H9 (cell line): ENCODE results near the gene CCDC51. TPM values are rescaled to one million over a fixed set of nuclear protein-coding genes. Genes with fewer than 3 reads are reported as not detected.

Experiments
- DNase-seq: peaks from one replicate; pipeline ENCODE4 v3.0.0-alpha.2; 2017
- H2AFZ ChIP-seq: one replicate; pipeline ENCODE4 v1.6.1; 2013; ENCODE audit warnings: mild to moderate bottlenecking, low read length, control low read depth, moderate library complexity
- H2AK5ac ChIP-seq: 2 replicates; pipeline ENCODE4 v1.6.1; 2013; ENCODE audit warnings: low read length, control low read depth, mixed read lengths; ENCODE audit not compliant: insufficient read length
- H2BK120ac ChIP-seq: one replicate; pipeline ENCODE4 v1.6.1; 2013; ENCODE audit warnings: low read depth, mild to moderate bottlenecking, low read length, control low read depth, inconsistent platforms; ENCODE audit not compliant: poor library complexity, severe bottlenecking
- H2BK12ac ChIP-seq: 2 replicates; pipeline ENCODE4 v1.6.1; 2013; ENCODE audit warnings: low read length, control low read depth, mixed read lengths, low read depth; ENCODE audit not compliant: insufficient read length
- H2BK15ac ChIP-seq: 2 replicates; pipeline ENCODE4 v1.6.1; 2013; ENCODE audit warnings: low read depth, low read length, control low read depth
- H2BK20ac ChIP-seq: one replicate; pipeline ENCODE4 v1.6.1; 2013; ENCODE audit warnings: low read depth, mild to moderate bottlenecking, low read length, control low read depth, inconsistent platforms; ENCODE audit not compliant: poor library complexity, severe bottlenecking
- H2BK5ac ChIP-seq: 2 replicates; pipeline ENCODE4 v1.6.1; 2013; ENCODE audit warnings: low read length, control low read depth, mixed read lengths; ENCODE audit not compliant: insufficient read length
- H3K14ac ChIP-seq: 2 replicates; pipeline ENCODE4 v1.6.1; 2013; ENCODE audit warnings: low read length, control low read depth; ENCODE audit not compliant: insufficient read depth
- H3K18ac ChIP-seq: 2 replicates; pipeline ENCODE4 v1.6.1; 2013; ENCODE audit warnings: low read depth, mild to moderate bottlenecking, mixed read lengths, low read length, control low read depth; ENCODE audit not compliant: insufficient read length
- H3K23ac ChIP-seq: 2 replicates; pipeline ENCODE4 v1.6.1; 2013; ENCODE audit warnings: low read length, control low read depth, mixed read lengths, low read depth; ENCODE audit not compliant: insufficient read length
- H3K23me2 ChIP-seq: 2 replicates; pipeline ENCODE4 v1.6.1; 2013; ENCODE audit warnings: low read depth, mild to moderate bottlenecking, mixed read lengths, low read length, control low read depth; ENCODE audit not compliant: insufficient read length, poor library complexity, severe bottlenecking
- H3K27ac ChIP-seq: 2 replicates; pipeline ENCODE4 v1.5.1; 2013; ENCODE audit warnings: low read length, control low read depth, mixed read lengths, low read depth; ENCODE audit not compliant: insufficient read length
- H3K27me3 ChIP-seq: 2 replicates; pipeline ENCODE4 v1.6.1; 2013; ENCODE audit warnings: low read length, control low read depth, inconsistent platforms; ENCODE audit not compliant: insufficient read depth
- H3K4ac ChIP-seq: 2 replicates; pipeline ENCODE4 v1.6.1; 2013; ENCODE audit warnings: low read depth, mild to moderate bottlenecking, control low read depth, inconsistent platforms, low read length, moderate library complexity
- H3K4me1 ChIP-seq: 2 replicates; pipeline ENCODE4 v1.6.1; 2013; ENCODE audit warnings: low read length, control low read depth, inconsistent platforms; ENCODE audit not compliant: insufficient read depth
- H3K4me2 ChIP-seq: 2 replicates; pipeline ENCODE4 v1.6.1; 2013; ENCODE audit warnings: low read length, control low read depth, mixed read lengths; ENCODE audit not compliant: insufficient read length, insufficient read depth
- H3K56ac ChIP-seq: 2 replicates; pipeline ENCODE4 v1.6.1; 2013; ENCODE audit warnings: low read depth, mild to moderate bottlenecking, mixed read lengths, low read length, control low read depth; ENCODE audit not compliant: insufficient read length
- H3K79me1 ChIP-seq: 2 replicates; pipeline ENCODE4 v1.6.1; 2013; ENCODE audit warnings: low read depth, mild to moderate bottlenecking, moderate library complexity, low read length, control low read depth, inconsistent platforms; ENCODE audit not compliant: insufficient read depth, poor library complexity, severe bottlenecking
- H3K79me2 ChIP-seq: 2 replicates; pipeline ENCODE4 v1.6.1; 2013; ENCODE audit warnings: low read length, control low read depth, inconsistent platforms; ENCODE audit not compliant: insufficient read depth
- H3K9ac ChIP-seq: 2 replicates; pipeline ENCODE4 v1.6.1; 2013; ENCODE audit warnings: low read length, control low read depth, mixed read lengths; ENCODE audit not compliant: insufficient read length; ENCODE audit errors: extremely low read depth
- H3K9me3 ChIP-seq: one replicate; pipeline ENCODE4 v1.6.1; 2013; ENCODE audit warnings: low read depth, low read length, inconsistent platforms; ENCODE audit not compliant: control insufficient read depth
- H3T11ph ChIP-seq: one replicate; pipeline ENCODE4 v1.6.1; 2013; ENCODE audit warnings: mild to moderate bottlenecking, low read length, control low read depth, inconsistent platforms
- H4K20me1 ChIP-seq: one replicate; pipeline ENCODE4 v1.6.1; 2013; ENCODE audit not compliant: control insufficient read depth, insufficient read length, insufficient read depth
- H4K5ac ChIP-seq: 2 replicates; pipeline ENCODE4 v1.6.1; 2013; ENCODE audit warnings: low read depth, mild to moderate bottlenecking, mixed read lengths, low read length, control low read depth; ENCODE audit not compliant: insufficient read length
- H4K8ac ChIP-seq: replicated peaks from 2 replicates; pipeline ENCODE4 v1.6.1; 2013; ENCODE audit warnings: low read length, control low read depth, mixed read lengths, low read depth; ENCODE audit not compliant: insufficient read length
- H4K91ac ChIP-seq: 2 replicates; pipeline ENCODE4 v1.6.1; 2013; ENCODE audit warnings: low read depth, mild to moderate bottlenecking, moderate library complexity, mixed read lengths, low read length, control low read depth; ENCODE audit not compliant: insufficient read length
- H3K27ac Mint-ChIP-seq, 3 experiments: 2 replicates in 2 of 3; 3 replicates in 1 of 3; pipeline ENCODE4 v1.8.0; 2020 to 2021; ENCODE audit warnings: mixed read lengths in 3 of 3, mild to moderate bottlenecking in 1 of 3, moderate library complexity in 1 of 3
- H3K27me3 Mint-ChIP-seq: 2 replicates; pipeline ENCODE4 v1.8.0; 2021; ENCODE audit warnings: low read depth, mild to moderate bottlenecking, moderate library complexity, mixed read lengths
- H3K36me3 Mint-ChIP-seq, 3 experiments: 2 replicates in 2 of 3; 3 replicates in 1 of 3; pipeline ENCODE4 v1.8.0; 2020 to 2021; ENCODE audit warnings: low read depth in 3 of 3, mixed read lengths in 3 of 3; ENCODE audit not compliant: insufficient read depth in 1 of 3
- H3K4me1 Mint-ChIP-seq, 2 experiments: 2 replicates each; pipeline ENCODE4 v1.8.0; 2020; ENCODE audit warnings: mixed read lengths in 2 of 2
- H3K4me3 Mint-ChIP-seq, 2 experiments: 2 replicates in 1 of 2; 3 replicates in 1 of 2; pipeline ENCODE4 v1.8.0; 2020 to 2021; ENCODE audit warnings: mild to moderate bottlenecking in 2 of 2, mixed read lengths in 2 of 2, moderate library complexity in 1 of 2
- H3K9me3 Mint-ChIP-seq, 2 experiments: 2 replicates in 1 of 2; 3 replicates in 1 of 2; pipeline ENCODE4 v1.8.0; 2020; ENCODE audit warnings: mild to moderate bottlenecking in 2 of 2, mixed read lengths in 2 of 2, moderate library complexity in 1 of 2
- CTCF ChIP-seq: fragments of 200-600 bp; sonication (generic); conservative IDR thresholded peaks from 3 replicates; pipeline ENCODE4 v1.8.0; 2021; ENCODE audit warnings: antibody characterized with exemption, mild to moderate bottlenecking
- WGBS: extraction: QIAGEN DNeasy Blood & Tissue Kit; methylation state at CpG from one replicate; pipeline ENCODE4 v1.1.7; 2013; ENCODE audit warnings: missing lambda C conversion rate, low lambda C conversion rate, mixed read lengths; ENCODE audit not compliant: insufficient read length; ENCODE audit errors: extremely low coverage; 5-methylcytosine and 5-hydroxymethylcytosine counted together
- total RNA-seq: library from RNA; stranded (reverse); gene quantifications from 2 replicates; pipeline ENCODE4 v1.2.1, GENCODE V29; 2021

The CCDC51 gene
- total RNA-seq, 1 experiment from 2014 or later = 20.0 TPM

- peak overlapping the region; percentile 81 for H3K18ac ChIP-seq
- H4K5ac ChIP-seq = no peak overlapping the region
- peak overlapping the region; percentile 93 to 99 for H3K4me3 Mint-ChIP-seq
- peak overlapping the region; percentile 89 for H3K4me2 ChIP-seq
- no CpG with 5 or more reads among the region's 21 CpGs for WGBS
- TF ChIP-seq CTCF = no peak
- H3T11ph ChIP-seq = no peak overlapping the region
- no peaks in the 10 kb centered on the region for H3K27me3 Mint-ChIP-seq
- H4K8ac ChIP-seq = no peak overlapping the region
- no peak for DNase-seq
- no peak overlapping the region for H3K27ac ChIP-seq
- no peaks in the 10 kb centered on the region for H3K9me3 Mint-ChIP-seq
- peaks cover 5% of the 10 kb centered on the region for H3K79me1 ChIP-seq
- peaks cover 5% of the 10 kb centered on the region; the same call in 1 of the 2 replicates for H3K79me2 ChIP-seq
- peak overlapping the region; percentile 94 for H3K14ac ChIP-seq
- no peak overlapping the region for H2AFZ ChIP-seq
- no peaks in the 10 kb centered on the region for H3K23me2 ChIP-seq
- H3K9ac ChIP-seq = peak overlapping the region; percentile 95
- no peaks in the 10 kb centered on the region for H3K27me3 ChIP-seq
- H3K36me3 Mint-ChIP-seq = peaks cover 18 to 47% (median 26%) of the 10 kb centered on the region in 3 experiments; a peak in 6 of 7 replicates
- no peak overlapping the region for H4K91ac ChIP-seq
- H3K4me1 ChIP-seq = peaks cover 3% of the 10 kb centered on the region; the same call in 1 of the 2 replicates
- peaks cover 12 to 21% of the 10 kb centered on the region in 2 experiments for H3K4me1 Mint-ChIP-seq
- H3K4ac ChIP-seq = no peak overlapping the region
- no peak overlapping the region for H2BK5ac ChIP-seq
- H2BK20ac ChIP-seq = no peak overlapping the region
- H2BK12ac ChIP-seq = no peak overlapping the region
- H3K9me3 ChIP-seq = no peaks in the 10 kb centered on the region
- no peaks in the 10 kb centered on the region for H4K20me1 ChIP-seq
- H2BK120ac ChIP-seq = no peak overlapping the region
- H3K23ac ChIP-seq = no peak overlapping the region
- H2AK5ac ChIP-seq = no peak overlapping the region
- peak overlapping the region; percentile 98 to 99 (median 99); a peak in 6 of 7 replicates for H3K27ac Mint-ChIP-seq
- H2BK15ac ChIP-seq = no peak overlapping the region
- H3K56ac ChIP-seq = no peak overlapping the region
Measured at GRCh38 chr3:48440590-48440958, 655 bp upstream of the CCDC51 start.
